HTR-8/SVneo (cell line): ENCODE results near the gene DENND1A.

ENCODE experiments used
- DNase-seq: peaks from one replicate; pipeline ENCODE4 v3.0.0; 2011; ENCODE audit warnings: low spot score, mixed read lengths; ENCODE audit not compliant: insufficient read length
- FAIRE-seq: peaks from 2 replicates; lab custom pipeline; 2011; peaks lifted over from hg19 to GRCh38; lab: Jason Lieb, UNC

Gene DENND1A

GRCh38 chr9:123660691-123661466 lies 269.0 kb downstream of the DENND1A start:
- no peak for DNase-seq
- FAIRE-seq = no peak

- FAIRE-seq = no peak
- no peak for DNase-seq
These were observed 270.6 kb downstream of the DENND1A start for GRCh38 chr9:123659358-123659757.

DNA sequence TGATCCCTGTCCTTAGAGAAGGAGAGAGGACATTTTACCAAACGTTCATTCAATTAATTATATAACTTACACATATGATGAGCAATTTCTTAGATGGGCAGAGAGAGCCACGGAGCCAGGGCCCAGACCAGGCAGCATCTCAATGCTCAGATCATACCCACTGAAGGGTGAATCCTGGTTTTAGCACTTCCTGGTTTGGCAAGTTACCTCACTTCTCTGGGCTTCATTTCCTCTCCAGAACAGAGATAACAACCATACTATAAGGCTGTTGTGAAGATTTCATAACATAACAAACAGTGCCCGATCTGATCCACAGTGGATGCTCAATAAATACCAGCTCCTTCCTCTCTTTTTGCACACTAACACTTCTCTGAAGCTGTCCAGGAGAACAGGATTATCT lies 271.1 kb downstream of the DENND1A start:
- FAIRE-seq = no peak
- DNase-seq = no peak

DNA sequence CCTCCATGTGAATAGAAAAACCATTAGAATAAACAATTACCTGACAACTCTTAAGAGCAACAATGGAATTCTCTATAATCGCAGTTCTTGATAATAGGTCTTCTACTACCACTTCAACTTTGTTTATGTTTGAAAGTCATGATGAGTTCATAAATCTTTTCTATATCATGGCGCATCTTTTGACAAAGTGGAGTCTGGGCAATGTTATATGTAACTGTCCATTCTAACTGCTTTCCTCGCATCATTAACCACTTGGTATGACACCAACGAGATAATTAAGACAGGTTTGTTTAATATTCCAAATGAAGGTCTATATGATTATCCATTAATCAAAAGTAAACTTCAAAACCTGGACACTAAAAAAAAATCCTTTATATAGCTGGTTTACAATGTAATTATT lies 272.0 kb downstream of the DENND1A start:
- FAIRE-seq = no peak
- DNase-seq = no peak

DNA sequence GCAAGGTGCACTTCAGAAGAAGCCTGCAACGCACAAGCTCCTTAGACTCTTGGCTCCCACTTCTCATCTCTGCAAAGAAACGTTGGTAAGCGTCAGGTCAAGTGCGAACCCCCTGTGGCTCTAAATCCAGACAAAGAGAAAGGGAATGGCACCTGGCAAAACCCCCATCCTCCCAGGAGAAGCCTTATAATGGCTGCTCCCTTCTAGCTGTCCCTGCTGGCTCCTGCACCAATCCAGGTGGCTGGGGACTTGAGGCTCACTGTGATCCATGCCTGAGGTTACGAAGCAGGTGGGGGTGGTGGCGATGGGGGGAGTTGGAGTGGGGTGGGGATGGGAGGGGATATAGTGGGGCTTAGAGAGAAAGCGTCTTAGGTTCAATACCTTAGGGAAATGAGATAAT lies 272.8 kb downstream of the DENND1A start:
- no peak for DNase-seq

GRCh38 chr9:123656565-123656964 lies 273.4 kb downstream of the DENND1A start:
- no peak for FAIRE-seq
- DNase-seq = no peak

More for the DNA sequence above, 272.8 kb downstream of the DENND1A start:
- FAIRE-seq = no peak

DNA sequence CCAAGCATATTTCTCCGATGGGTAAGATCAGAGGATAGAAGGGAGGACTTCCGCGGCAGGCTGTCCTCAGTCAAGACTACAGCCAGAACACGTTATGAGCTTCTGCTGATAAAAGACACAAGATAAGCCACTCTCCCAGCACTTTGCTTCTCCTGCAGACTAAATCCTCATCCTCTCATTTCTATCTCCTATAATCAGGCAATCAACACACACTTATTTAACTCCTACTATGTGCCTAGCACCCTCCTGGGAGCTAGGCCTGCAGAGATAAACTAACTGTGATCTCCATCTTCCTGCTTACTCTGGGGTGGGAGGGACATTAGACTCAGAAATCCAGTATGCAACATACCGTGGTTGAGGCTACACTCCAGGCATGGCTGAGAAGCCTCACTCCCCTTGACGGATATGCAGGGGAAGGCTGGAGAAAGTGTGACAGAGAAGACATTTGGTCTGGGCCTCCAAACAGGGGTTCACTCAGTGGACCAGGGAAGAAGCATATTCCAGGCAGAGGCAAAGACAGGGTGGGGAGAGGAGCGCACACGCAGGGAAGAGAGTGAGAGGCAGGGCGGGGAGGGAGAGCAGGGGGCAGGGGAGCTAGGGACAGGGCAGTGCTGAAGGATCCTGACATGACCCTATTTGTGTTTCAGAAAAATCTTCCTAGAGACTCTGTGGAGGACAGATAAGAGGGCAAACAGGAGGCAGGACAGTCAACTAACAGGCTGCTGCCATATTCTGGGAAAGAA lies 274.1 kb downstream of the DENND1A start:
- DNase-seq (no peak), FAIRE-seq (no peak)

- DNase-seq = no peak
- FAIRE-seq = no peak
These were observed 274.8 kb downstream of the DENND1A start for GRCh38 chr9:123654994-123655637.

- FAIRE-seq (no peak), DNase-seq (no peak)
These were observed 275.5 kb downstream of the DENND1A start for GRCh38 chr9:123654218-123654993.

- FAIRE-seq (no peak), DNase-seq (no peak)
These were observed 277.5 kb downstream of the DENND1A start for GRCh38 chr9:123652416-123652815.

DNA sequence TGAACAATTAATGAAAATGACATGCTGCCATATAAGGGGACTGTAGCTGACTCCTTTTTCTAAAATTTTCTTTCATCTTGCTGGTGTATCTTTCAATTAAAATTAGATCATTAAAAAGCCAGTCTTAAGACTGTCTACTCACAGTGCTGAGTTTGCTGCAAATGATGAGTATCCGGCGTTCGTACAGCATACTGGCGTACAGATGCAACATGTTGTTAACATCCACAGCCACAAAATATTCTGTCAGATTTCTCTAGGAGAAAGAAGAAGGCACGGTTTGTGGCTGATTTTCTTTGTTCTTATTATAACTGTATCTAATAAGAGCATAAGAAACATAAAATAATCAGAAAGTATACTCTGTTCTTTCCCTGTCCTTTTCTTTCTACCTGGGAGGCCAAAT lies 278.1 kb downstream of the DENND1A start:
- FAIRE-seq = no peak
- no peak for DNase-seq

DNA sequence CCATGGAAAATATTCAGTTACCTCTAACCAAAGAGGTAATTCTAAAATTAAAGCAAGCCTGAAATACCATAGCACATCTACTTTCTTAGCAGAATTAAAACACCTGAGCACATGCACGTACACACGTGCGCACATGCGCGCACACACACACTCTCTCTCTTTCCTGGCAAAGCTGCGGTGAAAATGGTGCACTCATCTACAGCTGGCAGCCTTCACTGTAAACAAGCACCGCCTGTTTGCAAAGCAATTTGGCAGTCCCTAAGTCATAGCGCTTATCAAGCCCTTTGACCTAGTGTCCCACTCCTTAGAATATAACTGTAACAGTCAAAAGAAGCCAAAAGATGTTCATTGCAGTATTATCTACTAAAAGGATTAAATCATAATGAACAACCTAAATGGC lies 278.7 kb downstream of the DENND1A start:
- no peak for FAIRE-seq

GRCh38 chr9:123649909-123650308 lies 280.0 kb downstream of the DENND1A start:
- FAIRE-seq (no peak), DNase-seq (no peak)

More for the DNA sequence above, 278.7 kb downstream of the DENND1A start:
- no peak for DNase-seq

DNA sequence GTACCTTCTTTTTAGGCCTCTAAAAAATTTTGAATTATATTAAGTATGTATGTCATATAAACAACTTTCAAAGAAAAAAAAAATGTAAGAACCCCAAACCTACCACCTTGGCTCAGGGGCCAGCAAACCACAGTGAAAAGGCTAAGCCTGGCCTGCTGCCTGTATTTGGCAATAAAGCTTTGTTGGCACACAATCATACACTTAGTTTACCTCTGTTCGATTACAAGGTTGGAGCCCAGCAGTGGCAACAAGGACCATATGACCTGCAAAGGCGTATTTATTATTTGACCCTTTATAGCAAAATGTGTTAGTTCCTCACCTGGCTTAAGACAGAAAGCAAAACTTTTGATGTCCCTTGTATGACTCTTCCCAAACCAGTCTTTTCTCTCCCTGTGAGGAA lies 282.8 kb downstream of the DENND1A start:
- FAIRE-seq = no peak
- no peak for DNase-seq

- DNase-seq (no peak), FAIRE-seq (no peak)
These were observed 284.2 kb downstream of the DENND1A start for GRCh38 chr9:123645762-123646161.

DNA sequence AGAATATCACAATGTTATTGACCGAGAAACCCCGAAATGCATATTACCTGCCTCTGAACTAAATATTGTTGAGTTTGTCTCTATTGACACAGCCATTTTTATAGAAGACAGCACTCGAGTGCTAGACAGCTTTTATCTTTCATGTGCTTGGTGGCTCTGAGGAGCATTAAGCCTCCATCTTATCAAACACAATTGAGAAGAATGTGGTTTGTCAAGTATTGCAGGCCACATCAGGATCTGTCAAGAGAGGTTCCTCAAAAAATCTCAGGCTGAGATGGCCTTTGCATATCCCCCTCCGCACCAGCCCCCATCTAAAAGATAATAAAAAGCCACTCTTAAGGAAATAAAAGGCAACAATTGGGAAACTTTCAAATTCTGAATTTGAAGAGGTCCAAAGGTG lies 284.8 kb downstream of the DENND1A start:
- no peak for FAIRE-seq
- no peak for DNase-seq

- FAIRE-seq (no peak), DNase-seq (no peak)
These were observed 286.4 kb downstream of the DENND1A start for GRCh38 chr9:123643518-123643917.

GRCh38 chr9:123642291-123643278 lies 287.3 kb downstream of the DENND1A start:
- no peak for FAIRE-seq
- no peak for DNase-seq

- no peak for FAIRE-seq
These were observed 289.1 kb downstream of the DENND1A start for GRCh38 chr9:123640792-123641222.

More at GRCh38 chr9:123640792-123641222, 289.1 kb downstream of the DENND1A start:
- no peak for DNase-seq
